ENCODE results near the gene RPS6KA2.
A peak's percentile ranks its signal among the peaks of the same experiment; 100 is the strongest.

RPS6KA2 gene

DNA sequence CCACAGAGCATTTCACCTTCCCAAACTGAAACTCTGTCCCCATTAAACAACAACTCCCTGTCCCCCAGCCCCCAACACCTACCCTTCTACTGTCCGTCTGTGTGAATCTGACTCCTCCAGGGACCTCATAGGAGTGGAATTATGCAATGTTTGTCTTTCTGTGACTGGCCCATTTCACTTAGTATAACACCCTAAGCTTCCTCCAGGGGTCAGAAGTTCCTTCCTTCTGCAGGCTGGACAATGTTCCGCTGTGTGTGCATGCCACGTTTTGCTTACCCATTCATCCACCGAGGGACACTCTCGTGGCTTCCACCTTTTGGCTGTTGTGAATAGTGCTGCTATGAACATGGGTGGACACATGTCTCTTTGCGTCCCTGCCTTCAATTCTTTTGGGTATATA lies 206.7 kb downstream of the RPS6KA2 start:
- no peak for DNase-seq (ENCODE audit: low spot score)

DNA sequence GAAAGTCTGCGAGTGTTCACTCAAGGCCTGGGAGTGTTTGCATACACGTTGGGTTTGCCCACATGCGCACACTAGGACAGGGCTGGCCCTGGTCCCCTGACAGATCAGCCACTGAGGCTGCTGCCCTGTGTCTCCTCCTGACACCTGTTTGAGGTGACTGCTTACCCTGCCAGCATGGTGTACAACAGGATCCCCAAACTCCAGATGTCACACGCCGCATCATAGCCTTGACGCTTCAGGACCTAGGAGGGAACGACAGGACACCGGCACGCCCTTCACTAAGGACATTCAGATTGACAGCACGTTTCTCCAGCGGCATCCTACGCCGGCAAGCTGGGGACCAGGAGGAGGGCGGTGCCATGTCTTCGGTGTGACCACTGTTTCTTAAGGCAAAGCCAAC lies 207.3 kb downstream of the RPS6KA2 start:
- DNase-seq (ENCODE audit: low spot score): no peak

DNA sequence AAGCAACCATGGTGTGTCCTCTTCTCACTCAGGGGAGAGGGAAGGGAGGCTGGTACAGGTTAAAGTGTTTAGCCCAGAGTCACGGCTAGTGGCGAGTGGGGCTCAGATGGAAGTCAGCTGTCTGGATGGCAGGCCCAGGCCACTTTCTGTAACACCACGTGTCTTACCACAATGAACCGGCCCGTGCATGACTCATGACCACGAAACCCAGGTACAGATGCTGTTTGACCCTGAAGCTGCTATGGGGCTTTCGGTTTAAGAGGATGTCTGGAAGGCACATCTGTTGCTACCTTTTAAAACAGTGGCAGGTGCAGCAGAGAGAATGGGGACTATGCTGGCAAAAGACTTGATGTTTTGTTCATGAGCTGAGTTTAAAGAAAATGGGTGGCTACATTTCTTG lies 207.8 kb downstream of the RPS6KA2 start:
- DNase-seq (ENCODE audit: low spot score): no peak

DNA sequence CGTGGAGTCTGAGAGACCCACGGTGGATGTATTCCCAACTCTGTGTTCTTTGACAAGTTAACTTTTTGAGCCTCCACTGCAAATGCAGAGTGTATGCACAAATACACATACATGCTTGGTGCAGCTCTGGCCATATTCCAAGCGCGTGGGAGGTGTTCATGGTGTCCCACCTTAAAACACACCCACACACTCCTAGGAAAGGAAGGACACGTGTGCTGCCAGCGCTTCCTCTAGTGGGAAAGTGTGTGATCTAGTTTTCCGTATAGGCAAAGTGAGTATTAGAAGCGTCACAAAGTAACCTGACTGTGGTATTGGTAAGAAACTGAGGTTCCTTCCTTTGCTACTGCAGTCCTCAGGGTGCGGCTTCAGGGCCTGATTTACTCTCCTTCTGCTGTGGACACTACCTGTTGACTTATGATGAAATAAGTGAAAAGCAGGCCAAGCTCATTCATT lies 208.3 kb downstream of the RPS6KA2 start:
- DNase-seq (ENCODE audit: low spot score): no peak

- DNase-seq (ENCODE audit: low spot score): no peak
These were observed 209.8 kb downstream of the RPS6KA2 start for GRCh38 chr6:166417285-166417691.

- no peak for DNase-seq (ENCODE audit: low spot score)
These were observed 211.2 kb downstream of the RPS6KA2 start for GRCh38 chr6:166415833-166416347.

DNA sequence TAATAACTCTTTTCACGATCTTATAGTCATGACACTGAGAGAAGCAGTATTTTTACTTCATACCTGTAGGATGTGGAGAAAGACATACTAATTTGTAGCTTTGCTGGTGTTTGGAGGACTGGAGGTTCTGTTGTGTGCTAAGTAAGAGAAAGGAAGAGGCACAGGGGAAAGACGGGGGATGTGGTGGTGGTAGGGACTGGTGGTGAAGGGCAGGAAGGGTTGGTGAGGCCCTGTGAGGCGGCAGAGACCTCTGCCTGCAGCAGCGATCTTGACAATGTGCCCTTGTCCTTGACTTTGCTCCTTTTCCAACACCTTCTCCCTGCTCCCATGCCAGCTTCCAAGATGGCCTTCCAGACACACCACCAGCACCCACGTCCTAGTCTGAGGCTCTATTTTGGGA lies 211.7 kb downstream of the RPS6KA2 start:
- no peak for DNase-seq (ENCODE audit: low spot score)

DNA sequence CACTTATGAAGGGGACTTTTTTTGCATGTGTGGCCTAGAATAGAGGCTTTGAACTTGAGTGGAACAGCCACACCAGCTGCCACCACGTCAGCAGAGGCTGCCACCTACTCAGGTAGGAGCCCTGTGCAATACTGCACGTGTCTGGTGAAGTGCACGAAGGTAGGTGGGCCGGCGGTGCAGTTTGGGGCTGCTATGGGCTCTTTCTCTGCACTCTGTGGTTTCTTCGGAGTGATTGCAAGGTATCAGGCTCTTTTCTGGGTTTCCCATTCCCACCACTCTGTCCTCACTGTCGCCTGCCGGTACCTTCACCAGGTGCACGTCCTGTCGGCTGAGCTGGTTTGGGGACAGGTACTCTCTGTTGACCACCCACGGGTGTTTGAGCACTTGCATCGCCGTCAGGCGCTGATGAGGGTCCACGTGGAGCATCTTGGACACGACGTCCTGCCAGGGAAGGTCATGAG lies 213.5 kb downstream of the RPS6KA2 start:
- DNase-seq (ENCODE audit: low spot score): no peak

DNA sequence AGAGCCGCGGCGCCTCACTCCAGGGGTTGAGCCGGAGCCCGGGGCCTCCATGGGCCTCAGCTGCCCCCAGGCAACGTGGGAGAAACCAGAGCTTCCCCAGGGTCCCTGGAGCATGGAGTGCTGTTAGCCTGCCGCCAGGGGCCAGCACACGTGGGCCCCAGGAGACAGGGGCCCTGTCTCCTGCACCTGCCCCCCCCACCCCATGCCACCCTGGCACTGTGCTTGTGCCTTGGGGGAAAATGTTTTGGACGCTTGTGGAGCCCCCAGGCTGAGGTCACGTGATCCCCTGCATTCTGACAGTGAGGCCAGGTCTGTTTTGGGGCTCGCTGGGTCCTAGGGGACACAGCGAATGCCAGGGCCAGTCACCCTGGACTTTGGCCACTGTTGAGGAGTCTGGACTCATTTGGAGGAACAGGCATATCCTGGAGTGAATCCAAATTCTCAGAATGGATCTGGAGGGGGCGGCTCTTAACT lies 214.1 kb downstream of the RPS6KA2 start:
- DNase-seq (ENCODE audit: low spot score): no peak

- no peak for DNase-seq (ENCODE audit: low spot score)
These were observed 214.7 kb downstream of the RPS6KA2 start for GRCh38 chr6:166412156-166412910.

DNA sequence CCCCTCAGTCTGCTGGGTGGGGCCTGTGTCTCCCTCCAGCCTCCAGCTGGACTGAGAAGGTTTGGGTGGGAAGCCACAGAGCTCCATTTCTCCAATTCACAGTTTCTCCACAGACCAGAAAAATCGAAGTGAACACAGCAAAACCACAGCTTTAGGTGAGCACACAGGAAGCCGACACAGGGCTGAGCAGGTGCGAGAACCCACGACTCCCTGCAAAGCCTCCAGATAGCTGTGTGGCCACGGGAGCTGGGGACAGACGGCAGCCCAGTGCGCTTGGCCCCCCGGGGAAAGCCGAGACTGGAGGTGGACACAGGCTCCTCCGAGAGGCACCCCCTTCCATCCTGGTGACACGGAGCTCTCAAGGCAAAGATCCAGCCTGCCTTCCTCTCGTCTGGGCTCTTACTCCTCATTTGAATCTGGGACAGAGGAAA lies 215.3 kb downstream of the RPS6KA2 start:
- no peak for DNase-seq (ENCODE audit: low spot score)

DNA sequence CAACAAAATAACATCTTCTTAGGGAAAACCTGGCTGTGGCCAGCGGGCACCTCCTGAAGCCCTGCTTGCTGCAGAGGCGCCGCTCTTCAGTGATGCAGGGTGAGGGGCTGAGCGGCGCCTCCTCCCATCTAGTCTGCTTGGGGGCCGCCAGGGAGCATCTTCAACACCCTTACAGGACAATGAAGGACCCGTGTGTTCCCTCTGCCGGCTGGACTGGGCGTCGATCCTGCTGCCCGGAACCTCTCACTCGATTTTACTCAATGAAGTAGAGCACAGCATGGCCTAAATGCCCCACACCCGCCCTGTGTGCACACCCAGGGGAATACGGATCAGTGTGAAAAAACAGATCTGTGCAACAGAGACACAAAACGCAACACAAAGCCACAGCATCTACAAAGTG lies 215.8 kb downstream of the RPS6KA2 start:
- no peak for DNase-seq (ENCODE audit: low spot score)

DNA sequence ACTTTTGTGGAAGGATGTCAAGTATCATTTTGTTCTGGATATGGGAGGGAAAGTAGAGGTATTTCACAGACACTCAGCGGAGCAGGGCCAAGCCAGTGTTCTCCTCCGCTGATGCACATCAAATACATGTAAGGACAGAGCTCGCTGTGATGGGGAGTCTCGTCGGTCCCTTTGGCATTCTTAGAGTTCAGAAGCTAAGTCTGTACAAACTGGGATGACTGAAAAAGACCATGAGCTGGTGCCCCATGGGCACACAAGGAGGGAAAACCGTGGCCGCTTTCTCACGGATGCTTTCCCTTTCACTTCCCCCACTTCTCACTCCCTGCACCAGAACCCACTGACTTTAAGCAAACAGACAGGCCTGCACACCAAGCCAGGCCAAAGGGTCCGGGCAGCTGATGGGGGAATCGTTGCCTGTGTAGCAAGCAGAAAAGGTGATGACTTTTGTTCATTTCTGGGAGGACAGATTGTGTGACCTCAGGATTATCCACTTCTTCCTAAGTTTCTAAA lies 216.6 kb downstream of the RPS6KA2 start:
- no peak for DNase-seq (ENCODE audit: low spot score)

DNA sequence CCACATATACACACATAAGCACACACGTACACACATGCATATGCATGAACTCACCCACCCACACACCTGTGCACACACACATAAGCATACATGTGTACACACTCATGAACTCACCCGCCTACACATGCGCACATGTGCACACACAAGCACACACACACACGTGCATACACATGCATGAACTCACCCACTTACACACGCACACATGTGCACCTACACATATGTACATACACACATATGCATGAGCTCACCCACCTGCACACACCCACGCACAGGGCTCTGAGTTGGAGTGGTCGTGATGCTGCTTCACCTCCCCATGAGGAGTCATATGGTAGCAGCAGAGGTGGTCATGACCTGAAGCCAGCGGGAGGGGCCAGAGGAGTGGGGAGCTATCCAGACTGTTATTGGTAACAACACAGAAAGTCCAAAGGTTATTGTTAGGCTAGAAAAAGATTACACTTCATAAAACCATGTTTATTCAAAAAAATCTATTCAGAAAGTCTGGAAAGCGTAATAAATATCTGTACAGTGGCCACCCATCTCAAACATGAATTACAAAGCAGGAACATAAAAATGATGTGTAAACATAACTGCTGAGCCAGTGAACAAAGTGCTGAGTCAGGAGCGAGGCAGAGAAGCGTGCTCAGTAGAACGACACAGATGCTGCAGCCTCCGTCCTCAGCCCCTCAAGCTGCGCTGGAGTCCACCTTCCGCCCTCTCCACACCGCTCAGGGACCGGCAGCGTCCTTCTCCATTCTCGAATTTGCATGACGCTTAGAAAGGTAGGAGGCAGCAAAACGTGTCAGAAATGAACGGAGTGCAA lies 217.9 kb downstream of the RPS6KA2 start:
- no peak for DNase-seq (ENCODE audit: low spot score)

DNA sequence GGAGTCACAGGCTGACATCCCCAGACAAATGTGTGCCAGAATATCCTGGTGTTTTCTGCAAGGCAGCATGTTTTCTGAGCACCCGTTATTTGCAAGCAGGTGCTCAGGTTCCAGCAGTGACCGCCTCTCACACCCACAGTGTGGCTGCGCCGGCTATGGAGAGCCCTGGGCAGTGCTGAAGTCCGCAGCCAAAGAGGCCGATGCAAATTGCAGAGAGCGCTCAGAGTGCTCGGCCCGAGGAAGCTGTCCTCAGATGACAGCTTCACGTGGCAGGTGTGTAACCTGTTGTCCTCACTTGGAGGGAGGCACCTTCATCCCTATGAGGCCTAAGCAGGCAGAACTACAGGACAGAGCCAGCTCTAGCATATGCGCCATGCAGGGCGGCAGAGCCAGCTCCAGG lies 220.9 kb downstream of the RPS6KA2 start:
- no peak for DNase-seq (ENCODE audit: low spot score)

DNA sequence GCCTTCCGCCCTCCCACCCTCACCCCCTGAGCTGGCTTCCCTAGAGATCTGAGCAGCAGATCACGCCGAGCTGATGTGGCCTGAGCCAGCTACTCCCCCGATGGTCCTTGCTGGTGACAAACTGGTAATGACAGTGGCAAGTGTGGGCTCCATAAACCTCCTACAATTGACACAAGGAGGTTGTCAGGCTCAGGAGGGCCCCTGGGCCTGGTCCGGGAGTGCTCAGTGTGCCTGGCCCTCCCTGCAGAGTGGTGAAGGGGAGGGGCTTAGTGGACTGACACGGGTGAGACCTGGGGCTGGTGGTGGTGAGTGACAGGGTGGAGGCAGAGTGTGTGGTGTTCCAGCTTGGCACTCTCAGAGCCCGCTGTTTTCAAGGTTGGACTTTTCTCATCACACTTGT lies 221.7 kb downstream of the RPS6KA2 start:
- DNase-seq (ENCODE audit: low spot score): no peak

DNA sequence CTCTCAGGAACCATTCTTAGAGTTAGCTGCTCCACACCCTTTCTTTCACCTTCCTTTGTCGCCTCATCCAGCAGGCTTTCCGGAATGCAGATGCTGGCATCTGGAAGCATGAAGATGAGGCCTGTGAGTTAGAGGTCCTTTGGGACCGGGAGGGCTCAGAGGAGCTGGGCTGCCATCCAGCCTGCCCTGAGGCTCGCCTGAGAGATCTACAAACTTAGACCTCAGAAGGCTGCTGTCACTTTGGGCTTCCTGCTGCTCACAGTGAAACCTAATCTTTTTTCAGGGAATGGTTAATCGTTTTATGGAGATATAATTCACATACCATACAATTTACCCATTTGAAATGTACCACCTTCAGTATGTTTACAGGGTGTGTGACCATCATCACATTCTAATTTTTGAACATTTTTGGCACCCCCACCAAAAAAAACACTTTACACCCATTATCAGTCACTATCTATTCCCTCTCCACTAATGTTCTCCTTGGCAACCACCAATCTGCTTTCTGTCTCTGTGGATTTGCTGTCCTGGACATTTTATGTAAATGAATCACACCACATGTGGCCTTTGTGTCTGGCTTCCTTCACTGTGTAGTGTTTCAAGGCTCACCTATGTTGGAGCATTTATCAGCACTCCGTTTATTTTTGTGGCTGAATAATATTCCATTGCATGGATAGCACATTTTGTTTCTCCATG lies 224.3 kb downstream of the RPS6KA2 start:
- DNase-seq (ENCODE audit: low spot score): no peak

DNA sequence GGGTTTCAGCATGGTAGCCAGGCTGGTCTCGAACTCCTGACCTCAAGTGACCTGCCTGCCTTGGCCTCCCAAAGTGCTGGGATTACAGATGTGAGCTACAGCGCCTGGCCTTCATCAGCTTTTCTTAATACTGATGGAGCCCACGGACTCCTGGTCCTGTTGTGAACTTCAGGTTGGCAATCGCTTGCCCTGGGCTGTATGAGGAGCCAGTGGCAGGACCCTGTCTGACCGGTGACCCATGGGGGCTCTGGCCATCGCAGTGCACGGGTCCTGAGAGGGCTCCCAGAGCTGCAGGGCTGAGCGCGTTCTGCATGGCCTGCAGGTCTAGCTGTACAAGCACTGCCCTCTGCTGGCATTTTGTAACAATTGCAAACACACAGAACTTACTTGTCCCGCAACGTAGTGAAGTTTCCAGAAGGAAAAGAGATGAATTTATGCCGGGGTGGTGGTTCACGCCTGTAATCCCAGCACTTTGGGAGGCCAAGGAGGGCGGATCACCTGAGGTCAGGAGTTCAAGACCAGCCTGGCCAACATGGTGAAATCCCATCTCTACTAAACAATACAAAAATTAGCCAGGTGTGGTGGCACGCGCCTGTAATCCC lies 226.3 kb downstream of the RPS6KA2 start:
- peak; percentile 79 for DNase-seq (ENCODE audit: low spot score)

DNA sequence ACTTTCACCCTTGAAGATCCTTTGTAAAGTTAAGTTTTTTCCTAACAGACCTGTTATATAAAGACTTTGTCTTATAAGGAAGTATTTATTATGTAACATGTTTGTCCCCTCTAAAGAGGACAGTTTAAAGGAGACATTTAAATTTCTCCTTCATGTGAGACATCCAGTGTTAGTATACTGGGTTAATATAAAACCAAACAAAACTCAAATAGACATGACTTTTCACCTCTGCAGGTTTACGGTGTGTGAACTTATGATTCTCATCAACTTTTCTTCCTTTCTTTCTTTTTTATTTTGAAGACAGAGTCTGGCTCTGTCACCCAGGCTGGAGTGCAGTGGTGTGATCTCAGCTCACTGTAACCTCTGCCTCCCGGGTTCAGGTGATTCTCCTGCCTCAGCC lies 226.9 kb downstream of the RPS6KA2 start:
- no peak for DNase-seq (ENCODE audit: low spot score)

DNA sequence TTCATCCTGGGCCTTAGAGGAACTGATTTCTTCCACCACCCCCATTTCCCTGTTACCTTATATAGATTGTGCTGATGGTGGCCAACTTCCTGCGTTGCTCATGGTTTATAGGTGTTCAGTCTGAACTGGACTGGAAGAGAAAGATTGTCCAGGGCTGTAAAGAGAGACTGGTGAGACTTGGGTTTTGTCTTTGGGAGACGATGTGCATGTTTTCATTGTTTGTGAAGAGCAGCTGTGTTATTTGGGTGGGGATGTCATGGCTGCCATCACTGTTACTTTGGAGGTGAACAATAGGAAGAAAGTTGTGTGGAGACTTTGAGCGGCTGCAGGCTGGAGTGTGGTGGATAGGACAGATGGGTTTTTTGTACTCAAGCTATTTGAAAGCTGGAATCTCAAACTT lies 228.7 kb downstream of the RPS6KA2 start:
- DNase-seq (ENCODE audit: low spot score): no peak

GRCh38 chr6:166397849-166398248 lies 229.2 kb downstream of the RPS6KA2 start:
- no peak for DNase-seq (ENCODE audit: low spot score)

GRCh38 chr6:166395778-166396177 lies 231.3 kb downstream of the RPS6KA2 start:
- no peak for DNase-seq (ENCODE audit: low spot score)

All from D341Med (cell line).